ENCODE data around the gene SAFB.

Gene SAFB

GRCh38 chr19:5621311-5621944 is 1.5 kb upstream of the SAFB start:
- Histone ChIP-seq H2AFZ (ENCODE audit: insufficient read depth, low read length, poor library complexity) (no peak overlapping the region), H3K79me1 (ENCODE audit: low read length) (peaks cover 14% of the 10 kb centered on the region), H4K8ac (ENCODE audit: low read depth, low read length) (no peak overlapping the region), H3K4ac (ENCODE audit: low read depth, low read length) (peak overlapping the region; percentile 100), H3K27ac (ENCODE audit: low read depth, low read length) (no peak overlapping the region), H2BK12ac (ENCODE audit: low read length) (no peak overlapping the region), H3K27me3 (ENCODE audit: insufficient read depth, low read length) (no peaks in the 10 kb centered on the region), H3K36me3 (ENCODE audit: control insufficient read depth in 1 of 2, insufficient read depth in 2 of 2, low read length in 2 of 2) (peaks cover 16 to 41% of the 10 kb centered on the region in 2 experiments), H4K12ac (ENCODE audit: low read depth, low read length) (peak overlapping the region; percentile 46), H3K9me3 (ENCODE audit: insufficient read depth, low read depth, low read length) (no peaks in the 10 kb centered on the region), H2BK120ac (ENCODE audit: insufficient read depth, low read length, poor library complexity) (no peak overlapping the region), H3K4me2 (ENCODE audit: low read length) (peak overlapping the region; percentile 77), H3K79me2 (ENCODE audit: control insufficient read depth, insufficient read depth, low read length, poor library complexity) (peaks cover 41% of the 10 kb centered on the region), H3K18ac (ENCODE audit: low read length) (peak overlapping the region; percentile 17), H3K14ac (ENCODE audit: low read length) (peak overlapping the region; percentile 53), H2AK5ac (ENCODE audit: low read length) (peak overlapping the region; percentile 26), H4K91ac (ENCODE audit: low read depth, low read length) (peak overlapping the region; percentile 94), H3K9ac (ENCODE audit: low read length) (peak overlapping the region; percentile 35), H2BK5ac (ENCODE audit: low read depth, low read length, poor library complexity) (no peak overlapping the region), H3K4me1 (ENCODE audit: control insufficient read depth in 1 of 2, insufficient read depth in 2 of 2, low read length in 2 of 2) (peaks cover 8 to 14% of the 10 kb centered on the region in 2 experiments), H3K23ac (ENCODE audit: low read length) (peak overlapping the region; percentile 31), H3K4me3 (ENCODE audit: low read depth, low read length) (peak overlapping the region; percentile 96)
- WGBS (ENCODE audit: extremely low coverage, insufficient coverage, insufficient read length) = no CpG with 5 or more reads among the region's 14 CpGs
- no peak for DNase-seq

GRCh38 chr19:5621945-5622464 is 878 bp upstream of the SAFB start:
- Histone ChIP-seq H3K14ac (ENCODE audit: low read length) (peak overlapping the region; percentile 91), H2AFZ (ENCODE audit: insufficient read depth, low read length, poor library complexity) (peak overlapping the region; percentile 83), H3K4me3 (ENCODE audit: low read depth, low read length) (peak overlapping the region; percentile 96), H3K27ac (ENCODE audit: low read depth, low read length) (peak overlapping the region; percentile 87), H3K4me1 (ENCODE audit: control insufficient read depth in 1 of 2, insufficient read depth in 2 of 2, low read length in 2 of 2) (peaks cover 8 to 14% of the 10 kb centered on the region in 2 experiments), H3K4me2 (ENCODE audit: low read length) (peak overlapping the region; percentile 77), H2BK120ac (ENCODE audit: insufficient read depth, low read length, poor library complexity) (peak overlapping the region; percentile 82), H2AK5ac (ENCODE audit: low read length) (peak overlapping the region; percentile 71), H3K79me2 (ENCODE audit: control insufficient read depth, insufficient read depth, low read length, poor library complexity) (peaks cover 45% of the 10 kb centered on the region), H2BK12ac (ENCODE audit: low read length) (peak overlapping the region; percentile 38), H3K79me1 (ENCODE audit: low read length) (peaks cover 14% of the 10 kb centered on the region), H3K18ac (ENCODE audit: low read length) (peak overlapping the region; percentile 88), H4K91ac (ENCODE audit: low read depth, low read length) (peak overlapping the region; percentile 94), H4K12ac (ENCODE audit: low read depth, low read length) (peak overlapping the region; percentile 73), H3K4ac (ENCODE audit: low read depth, low read length) (peak overlapping the region; percentile 100), H2BK5ac (ENCODE audit: low read depth, low read length, poor library complexity) (peak overlapping the region; percentile 42), H3K23ac (ENCODE audit: low read length) (peak overlapping the region; percentile 31), H3K9ac (ENCODE audit: low read length) (peak overlapping the region; percentile 35), H3K27me3 (ENCODE audit: insufficient read depth, low read length) (no peaks in the 10 kb centered on the region), H3K36me3 (ENCODE audit: control insufficient read depth in 1 of 2, insufficient read depth in 2 of 2, low read length in 2 of 2) (peaks cover 21 to 46% of the 10 kb centered on the region in 2 experiments), H4K8ac (ENCODE audit: low read depth, low read length) (peak overlapping the region; percentile 93), H3K9me3 (ENCODE audit: insufficient read depth, low read depth, low read length) (no peaks in the 10 kb centered on the region)
- no peak for DNase-seq
- no CpG with 5 or more reads among the region's 35 CpGs for WGBS (ENCODE audit: extremely low coverage, insufficient coverage, insufficient read length)

- WGBS (ENCODE audit: extremely low coverage, insufficient coverage, insufficient read length) = no CpG with 5 or more reads among the region's 50 CpGs
- Histone ChIP-seq H2BK120ac (ENCODE audit: insufficient read depth, low read length, poor library complexity) (peak overlapping the region; percentile 57), H3K79me1 (ENCODE audit: low read length) (peaks cover 14% of the 10 kb centered on the region), H4K91ac (ENCODE audit: low read depth, low read length) (peak overlapping the region; percentile 83), H4K12ac (ENCODE audit: low read depth, low read length) (peak overlapping the region; percentile 85), H2BK12ac (ENCODE audit: low read length) (no peak overlapping the region), H3K27me3 (ENCODE audit: insufficient read depth, low read length) (no peaks in the 10 kb centered on the region), H2AFZ (ENCODE audit: insufficient read depth, low read length, poor library complexity) (peak overlapping the region; percentile 52), H3K27ac (ENCODE audit: low read depth, low read length) (peak overlapping the region; percentile 82), H3K79me2 (ENCODE audit: control insufficient read depth, insufficient read depth, low read length, poor library complexity) (peaks cover 45% of the 10 kb centered on the region), H3K4me3 (ENCODE audit: low read depth, low read length) (peak overlapping the region; percentile 99), H2BK5ac (ENCODE audit: low read depth, low read length, poor library complexity) (peak overlapping the region; percentile 66), H3K18ac (ENCODE audit: low read length) (peak overlapping the region; percentile 54), H3K4ac (ENCODE audit: low read depth, low read length) (peak overlapping the region; percentile 100), H3K14ac (ENCODE audit: low read length) (peak overlapping the region; percentile 90), H4K8ac (ENCODE audit: low read depth, low read length) (peak overlapping the region; percentile 95), H3K4me2 (ENCODE audit: low read length) (peak overlapping the region; percentile 90), H2AK5ac (ENCODE audit: low read length) (peak overlapping the region; percentile 86), H3K23ac (ENCODE audit: low read length) (peak overlapping the region; percentile 0), H3K9ac (ENCODE audit: low read length) (peak overlapping the region; percentile 95), H3K4me1 (ENCODE audit: control insufficient read depth in 1 of 2, insufficient read depth in 2 of 2, low read length in 2 of 2) (peaks cover 8 to 14% of the 10 kb centered on the region in 2 experiments), H3K36me3 (ENCODE audit: control insufficient read depth in 1 of 2, insufficient read depth in 2 of 2, low read length in 2 of 2) (peaks cover 25 to 48% of the 10 kb centered on the region in 2 experiments), H3K9me3 (ENCODE audit: insufficient read depth, low read depth, low read length) (no peaks in the 10 kb centered on the region)
- peak in 1 of 2 donors; percentile 13 for DNase-seq
Measured at GRCh38 chr19:5623397-5624017, 624 bp downstream of the SAFB start.

GRCh38 chr19:5624018-5624663 is 1.3 kb downstream of the SAFB start:
- H3K4me1 ChIP-seq (ENCODE audit: control insufficient read depth in 1 of 2, insufficient read depth in 2 of 2, low read length in 2 of 2) = peaks cover 8 to 14% of the 10 kb centered on the region in 2 experiments
- no peak overlapping the region for H2BK120ac ChIP-seq (ENCODE audit: insufficient read depth, low read length, poor library complexity)
- whole genome bisulfite sequencing (ENCODE audit: extremely low coverage, insufficient coverage, insufficient read length) = no CpG with 5 or more reads among the region's 20 CpGs

More at GRCh38 chr19:5624018-5624663, 1.3 kb downstream of the SAFB start:
- H4K8ac ChIP-seq (ENCODE audit: low read depth, low read length) = no peak overlapping the region
- no peak for DNase-seq
- no peaks in the 10 kb centered on the region for H3K27me3 ChIP-seq (ENCODE audit: insufficient read depth, low read length)
- peak overlapping the region; percentile 24 for H2BK5ac ChIP-seq (ENCODE audit: low read depth, low read length, poor library complexity)
- H3K79me2 ChIP-seq (ENCODE audit: control insufficient read depth, insufficient read depth, low read length, poor library complexity) = peaks cover 43% of the 10 kb centered on the region
- H3K4me2 ChIP-seq (ENCODE audit: low read length) = peak overlapping the region; percentile 90
- peak overlapping the region; percentile 99 for H3K4me3 ChIP-seq (ENCODE audit: low read depth, low read length)
- peak overlapping the region; percentile 100 for H3K4ac ChIP-seq (ENCODE audit: low read depth, low read length)
- H3K14ac ChIP-seq (ENCODE audit: low read length) = no peak overlapping the region
- no peak overlapping the region for H2BK12ac ChIP-seq (ENCODE audit: low read length)
- H3K23ac ChIP-seq (ENCODE audit: low read length) = no peak overlapping the region
- no peak overlapping the region for H3K27ac ChIP-seq (ENCODE audit: low read depth, low read length)
- no peak overlapping the region for H2AK5ac ChIP-seq (ENCODE audit: low read length)
- peaks cover 26 to 48% of the 10 kb centered on the region in 2 experiments for H3K36me3 ChIP-seq (ENCODE audit: control insufficient read depth in 1 of 2, insufficient read depth in 2 of 2, low read length in 2 of 2)
- peaks cover 14% of the 10 kb centered on the region for H3K79me1 ChIP-seq (ENCODE audit: low read length)
- H3K18ac ChIP-seq (ENCODE audit: low read length) = no peak overlapping the region
- H3K9me3 ChIP-seq (ENCODE audit: insufficient read depth, low read depth, low read length) = no peaks in the 10 kb centered on the region
- no peak overlapping the region for H4K91ac ChIP-seq (ENCODE audit: low read depth, low read length)
- peak overlapping the region; percentile 95 for H3K9ac ChIP-seq (ENCODE audit: low read length)
- H4K12ac ChIP-seq (ENCODE audit: low read depth, low read length) = no peak overlapping the region
- no peak overlapping the region for H2AFZ ChIP-seq (ENCODE audit: insufficient read depth, low read length, poor library complexity)

All from trophoblast cell (in vitro differentiated cells and primary cell).